Measurements from ENCODE around the gene PBX1.

DNA sequence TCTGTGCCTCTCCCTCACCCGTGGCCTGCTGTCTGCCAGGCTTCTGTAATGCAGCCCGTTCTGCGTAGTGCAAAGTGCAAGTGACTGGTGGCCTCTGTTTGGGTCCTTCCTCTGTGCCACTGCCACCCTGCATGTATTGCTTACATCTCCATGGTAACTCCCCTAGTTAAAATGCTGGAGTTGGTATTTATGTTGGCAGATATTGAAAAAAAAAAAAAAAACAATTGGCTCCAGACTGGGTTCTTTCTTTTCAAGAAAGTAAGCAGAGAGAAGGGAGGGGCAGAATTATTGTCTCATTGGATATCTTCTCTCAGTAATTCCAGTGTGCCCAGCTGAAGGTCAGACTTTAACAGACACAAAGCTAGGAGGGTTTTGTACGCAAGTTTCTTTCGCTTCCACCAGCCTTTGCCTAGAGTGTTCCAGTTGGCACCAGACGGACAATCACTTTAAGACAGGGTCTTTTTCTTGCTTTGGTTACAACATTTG, 242.3 kb downstream of the PBX1 start:
- TF ChIP-seq, protein P1, sequence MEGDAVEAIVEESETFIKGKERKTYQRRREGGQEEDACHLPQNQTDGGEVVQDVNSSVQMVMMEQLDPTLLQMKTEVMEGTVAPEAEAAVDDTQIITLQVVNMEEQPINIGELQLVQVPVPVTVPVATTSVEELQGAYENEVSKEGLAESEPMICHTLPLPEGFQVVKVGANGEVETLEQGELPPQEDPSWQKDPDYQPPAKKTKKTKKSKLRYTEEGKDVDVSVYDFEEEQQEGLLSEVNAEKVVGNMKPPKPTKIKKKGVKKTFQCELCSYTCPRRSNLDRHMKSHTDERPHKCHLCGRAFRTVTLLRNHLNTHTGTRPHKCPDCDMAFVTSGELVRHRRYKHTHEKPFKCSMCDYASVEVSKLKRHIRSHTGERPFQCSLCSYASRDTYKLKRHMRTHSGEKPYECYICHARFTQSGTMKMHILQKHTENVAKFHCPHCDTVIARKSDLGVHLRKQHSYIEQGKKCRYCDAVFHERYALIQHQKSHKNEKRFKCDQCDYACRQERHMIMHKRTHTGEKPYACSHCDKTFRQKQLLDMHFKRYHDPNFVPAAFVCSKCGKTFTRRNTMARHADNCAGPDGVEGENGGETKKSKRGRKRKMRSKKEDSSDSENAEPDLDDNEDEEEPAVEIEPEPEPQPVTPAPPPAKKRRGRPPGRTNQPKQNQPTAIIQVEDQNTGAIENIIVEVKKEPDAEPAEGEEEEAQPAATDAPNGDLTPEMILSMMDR (IDR thresholded peaks at IDR 0.05; ENCODE audit: low read depth, low read length, poor library complexity, severe bottlenecking) = no peak
- TF ChIP-seq EZH2phosphoT487 (IDR thresholded peaks at IDR 0.05; ENCODE audit: borderline replicate concordance, low read length) = no peak

Data from DOHH2 (cell line).